Measurements from ENCODE around the gene TBC1D22A. TPM values are rescaled to one million over a fixed set of nuclear protein-coding genes. Genes with fewer than 3 reads are reported as not detected.

TBC1D22A gene
- total RNA-seq, 1 experiment from 2014 or later = 20.9 TPM

DNA sequence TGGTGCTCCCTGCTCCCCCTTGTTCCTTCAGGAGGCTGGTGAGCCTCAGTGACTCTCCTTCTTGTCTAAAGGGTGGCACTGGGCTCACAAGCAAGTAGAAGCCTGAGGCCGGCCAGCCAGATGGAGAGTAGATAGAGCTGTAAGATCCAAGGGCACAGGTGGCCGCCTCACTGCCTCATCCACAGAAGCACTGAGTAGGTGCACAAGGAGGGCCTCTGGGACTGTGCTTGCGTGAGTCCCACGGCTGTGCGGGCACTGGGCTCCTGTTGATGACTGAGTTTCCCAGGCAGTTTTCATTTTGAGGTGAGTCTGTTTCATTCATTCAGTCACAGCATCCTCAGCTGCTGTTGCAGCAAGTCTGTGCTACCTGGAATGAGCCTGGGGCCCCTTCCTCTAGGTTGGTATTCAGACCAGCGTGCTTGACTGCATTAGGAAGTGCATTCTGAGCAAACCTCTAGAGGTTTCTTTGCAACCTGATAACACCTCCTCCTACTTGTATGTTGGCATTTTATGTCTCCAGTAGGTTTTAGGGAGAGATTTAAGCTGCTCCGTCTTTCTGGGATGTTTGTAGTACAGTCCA is 184.0 kb downstream of the TBC1D22A start:
- TF ChIP-seq SRF (IDR thresholded peaks at IDR 0.05; ENCODE audit: low read depth) (no peak), YY1 (IDR thresholded peaks at IDR 0.05; ENCODE audit: extremely low read depth, insufficient replicate concordance, low read depth, low read length) (no peak), EZH2 (IDR thresholded peaks at IDR 0.05) (no peak), TCF7L2 (IDR thresholded peaks at IDR 0.05; ENCODE audit: borderline replicate concordance, extremely low read depth, insufficient read depth, insufficient read length) (no peak), ZBTB33 (IDR thresholded peaks at IDR 0.05; ENCODE audit: extremely low read depth, insufficient replicate concordance, low read length) (no peak), ELF1 (IDR thresholded peaks at IDR 0.05; ENCODE audit: borderline replicate concordance, low read depth) (no peak), REST (IDR thresholded peaks at IDR 0.05; ENCODE audit: low read depth) (no peak), ZFX (IDR thresholded peaks at IDR 0.05) (no peak), ATF3 (IDR thresholded peaks at IDR 0.05) (no peak), MAX (IDR thresholded peaks at IDR 0.05) (no peak), FOSL1 (IDR thresholded peaks at IDR 0.05; ENCODE audit: low read depth) (no peak), JUND (IDR thresholded peaks at IDR 0.05) (no peak), CEBPB (IDR thresholded peaks at IDR 0.05; ENCODE audit: low read depth) (no peak), SP1 (IDR thresholded peaks at IDR 0.05; ENCODE audit: low read depth) (no peak), SIN3A (IDR thresholded peaks at IDR 0.05; ENCODE audit: low read depth) (no peak), EZH2phosphoT487 (IDR thresholded peaks at IDR 0.05; ENCODE audit: borderline replicate concordance) (no peak), RAD21 (IDR thresholded peaks at IDR 0.05; ENCODE audit: low read depth) (no peak)

More for the DNA sequence above, 184.0 kb downstream of the TBC1D22A start:
- Histone ChIP-seq H4K20me1 (ENCODE audit: insufficient read depth) (no peaks in the 10 kb centered on the region), H3K4me1 (ENCODE audit: control insufficient read depth in 1 of 2, insufficient read depth in 2 of 2, low read length in 2 of 2) (no peaks in the 10 kb centered on the region), H3K79me2 (ENCODE audit: insufficient read depth, low read length) (no peaks in the 10 kb centered on the region), H3K9me2 (ENCODE audit: insufficient read depth) (no peaks in the 10 kb centered on the region), H3K4me3 (replicated peaks in 1 of 2; ENCODE audit: low read depth in 1 of 2, low read length in 2 of 2) (no peak overlapping the region), H3K36me3 (ENCODE audit: control insufficient read depth in 1 of 2, insufficient read depth in 2 of 2, low read length in 2 of 2) (no peaks in the 10 kb centered on the region), H3K9me3 (ENCODE audit: control insufficient read depth in 1 of 2, insufficient read depth in 1 of 2, low read depth in 1 of 2, low read length in 2 of 2) (no peaks in the 10 kb centered on the region), H3K27me3 (ENCODE audit: insufficient read depth, low read length) (no peaks in the 10 kb centered on the region), H2AFZ (ENCODE audit: low read depth, low read length, poor library complexity, severe bottlenecking) (no peak overlapping the region), H3K27ac (ENCODE audit: low read depth, low read length) (no peak overlapping the region), H3K4me2 (ENCODE audit: low read length) (no peak overlapping the region), H3K9ac (ENCODE audit: low read length) (no peak overlapping the region)
- BruUV-seq (replicated peaks) = no TSS peak
- ChIA-PET RAD21 (ENCODE audit: low non-redundant PET in 1 of 2, low total read pairs in 2 of 2, uncharacterized antibody in 2 of 2, unreplicated experiment in 2 of 2) (no interaction called here), POLR2A (no interaction called here), CTCF (no interaction called here)
- intact Hi-C loops (cut with micrococcal nuclease) = no loop called here
- ATAC-seq = no peak
- no peak for DNase-seq (ENCODE audit: low read depth, low spot score)
